ENCODE measurements around the gene TSN. TPM values are rescaled to one million over a fixed set of nuclear protein-coding genes. Genes with fewer than 3 reads are reported as not detected.

TSN gene
- total RNA-seq, 1 experiment from 2014 or later = 102 TPM

GRCh38 chr2:121794233-121794632 lies 38.8 kb downstream of the TSN start:
- WGBS (ENCODE audit: extremely low coverage, insufficient read length, low lambda C conversion rate) = no CpG with 5 or more reads among the region's 6 CpGs
- Mint-ChIP-seq H3K36me3 (ENCODE audit: insufficient read depth in 1 of 3, low read depth in 3 of 3) (peaks cover 0 to 2% (median 0%) of the 10 kb centered on the region in 3 experiments; a peak in 1 of 7 replicates), H3K4me3 (no peak overlapping the region)

More at GRCh38 chr2:121794233-121794632, 38.8 kb downstream of the TSN start:
- H3K9ac ChIP-seq (ENCODE audit: extremely low read depth, insufficient read length, low read length) = no peak overlapping the region
- H3K79me1 ChIP-seq (ENCODE audit: insufficient read depth, low read depth, low read length, poor library complexity, severe bottlenecking) = no peaks in the 10 kb centered on the region
- no peak overlapping the region for H2AFZ ChIP-seq (ENCODE audit: low read length)
- no peak overlapping the region for H2BK15ac ChIP-seq (ENCODE audit: low read depth, low read length)
- H4K8ac ChIP-seq (replicated peaks; ENCODE audit: insufficient read length, low read depth, low read length) = no peak overlapping the region
- DNase-seq = no peak
- peaks cover 4% of the 10 kb centered on the region for H3K23me2 ChIP-seq (ENCODE audit: insufficient read length, low read depth, low read length, poor library complexity, severe bottlenecking)
- peaks cover 21% of the 10 kb centered on the region for H3K4me1 ChIP-seq (ENCODE audit: insufficient read depth, low read length)
- no peak overlapping the region for H2AK5ac ChIP-seq (ENCODE audit: insufficient read length, low read length)
- no peak overlapping the region for H4K91ac ChIP-seq (ENCODE audit: insufficient read length, low read depth, low read length)
- no peak overlapping the region for H3K4me2 ChIP-seq (ENCODE audit: insufficient read depth, insufficient read length, low read length)
- Mint-ChIP-seq H3K27ac (no peak overlapping the region), H3K4me1 (peaks cover 33 to 51% of the 10 kb centered on the region in 2 experiments), H3K9me3 (no peaks in the 10 kb centered on the region; a peak in 1 of 5 replicates), H3K27me3 (ENCODE audit: low read depth) (no peaks in the 10 kb centered on the region; the same call in 1 of the 2 replicates)
- no peak overlapping the region for H3K18ac ChIP-seq (ENCODE audit: insufficient read length, low read depth, low read length)
- no peak overlapping the region for H3K27ac ChIP-seq (ENCODE audit: insufficient read length, low read depth, low read length)
- no peak overlapping the region for H3K56ac ChIP-seq (ENCODE audit: insufficient read length, low read depth, low read length)
- no peak overlapping the region for H3K14ac ChIP-seq (ENCODE audit: insufficient read depth, low read length)
- H2BK120ac ChIP-seq (ENCODE audit: low read depth, low read length, poor library complexity, severe bottlenecking) = no peak overlapping the region
- no peak overlapping the region for H3K4ac ChIP-seq (ENCODE audit: low read depth, low read length)
- no peak overlapping the region for H2BK12ac ChIP-seq (ENCODE audit: insufficient read length, low read depth, low read length)
- no peak overlapping the region for H3K23ac ChIP-seq (ENCODE audit: insufficient read length, low read depth, low read length)
- H4K20me1 ChIP-seq (ENCODE audit: control insufficient read depth, insufficient read depth, insufficient read length) = no peaks in the 10 kb centered on the region
- H3T11ph ChIP-seq (ENCODE audit: low read length) = no peak overlapping the region
- no peak overlapping the region for H2BK20ac ChIP-seq (ENCODE audit: low read depth, low read length, poor library complexity, severe bottlenecking)
- no peak for TF ChIP-seq CTCF (conservative IDR thresholded peaks at IDR 0.05)
- no peaks in the 10 kb centered on the region for H3K27me3 ChIP-seq (ENCODE audit: insufficient read depth, low read length)
- no peak overlapping the region for H4K5ac ChIP-seq (ENCODE audit: insufficient read length, low read depth, low read length)
- H3K79me2 ChIP-seq (ENCODE audit: insufficient read depth, low read length) = no peaks in the 10 kb centered on the region
- H2BK5ac ChIP-seq (ENCODE audit: insufficient read length, low read length) = no peak overlapping the region
- H3K9me3 ChIP-seq (ENCODE audit: control insufficient read depth, low read depth, low read length) = no peaks in the 10 kb centered on the region
